ENCODE results near the gene NOL4L.

Gene NOL4L

GRCh38 chr20:32628960-32629530, 43.9 kb upstream of the NOL4L start:
- Histone ChIP-seq H2BK15ac (replicated peaks; ENCODE audit: low read depth) (no peak overlapping the region), H3K4me2 (ENCODE audit: low read length) (no peak overlapping the region), H3K4me1 (ENCODE audit: control insufficient read depth, low read depth, low read length) (peaks cover 19% of the 10 kb centered on the region), H2AK5ac (ENCODE audit: low read length) (no peak overlapping the region), H2BK5ac (ENCODE audit: low read length) (no peak overlapping the region), H3K4ac (ENCODE audit: low read depth, low read length) (no peak overlapping the region), H3K27ac (ENCODE audit: low read depth, low read length) (no peak overlapping the region), H2BK120ac (ENCODE audit: low read depth, low read length) (no peak overlapping the region), H3K56ac (ENCODE audit: low read length) (no peak overlapping the region), H3K27me3 (ENCODE audit: insufficient read depth, low read length, poor library complexity) (no peaks in the 10 kb centered on the region), H4K5ac (ENCODE audit: low read length) (no peak overlapping the region), H3K79me2 (ENCODE audit: control insufficient read depth, insufficient read depth, low read length) (no peaks in the 10 kb centered on the region), H3K79me1 (ENCODE audit: low read length) (no peaks in the 10 kb centered on the region), H3K9ac (ENCODE audit: low read length) (no peak overlapping the region), H3K18ac (ENCODE audit: low read length) (no peak overlapping the region), H3K23ac (ENCODE audit: low read length) (no peak overlapping the region), H3K36me3 (ENCODE audit: control insufficient read depth, insufficient read depth, low read length) (no peaks in the 10 kb centered on the region), H4K8ac (ENCODE audit: low read depth, low read length) (no peak overlapping the region), H3K4me3 (ENCODE audit: low read length) (no peak overlapping the region)
- DNase-seq, result no peak
- WGBS (ENCODE audit: extremely low coverage, insufficient coverage, low lambda C conversion rate), result no CpG with 5 or more reads among the region's 7 CpGs

- Histone ChIP-seq H3K9ac (ENCODE audit: low read length) (peak overlapping the region; percentile 26), H4K5ac (ENCODE audit: low read length) (no peak overlapping the region), H3K23ac (ENCODE audit: low read length) (no peak overlapping the region), H3K79me2 (ENCODE audit: control insufficient read depth, insufficient read depth, low read length) (no peaks in the 10 kb centered on the region), H3K27ac (ENCODE audit: low read depth, low read length) (no peak overlapping the region), H4K8ac (ENCODE audit: low read depth, low read length) (no peak overlapping the region), H2BK5ac (ENCODE audit: low read length) (no peak overlapping the region), H3K27me3 (ENCODE audit: insufficient read depth, low read length, poor library complexity) (no peaks in the 10 kb centered on the region), H2BK120ac (ENCODE audit: low read depth, low read length) (peak overlapping the region; percentile 10), H3K4me3 (ENCODE audit: low read length) (no peak overlapping the region), H3K4me2 (ENCODE audit: low read length) (no peak overlapping the region), H2BK15ac (replicated peaks; ENCODE audit: low read depth) (no peak overlapping the region), H3K36me3 (ENCODE audit: control insufficient read depth, insufficient read depth, low read length) (no peaks in the 10 kb centered on the region), H3K79me1 (ENCODE audit: low read length) (no peaks in the 10 kb centered on the region), H3K56ac (ENCODE audit: low read length) (peak overlapping the region; percentile 25), H2AK5ac (ENCODE audit: low read length) (no peak overlapping the region), H3K4me1 (ENCODE audit: control insufficient read depth, low read depth, low read length) (peaks cover 4% of the 10 kb centered on the region), H3K4ac (ENCODE audit: low read depth, low read length) (peak overlapping the region; percentile 73), H3K18ac (ENCODE audit: low read length) (peak overlapping the region; percentile 61)
- no peak for DNase-seq
- no CpG with 5 or more reads among the region's 26 CpGs for WGBS (ENCODE audit: extremely low coverage, insufficient coverage, low lambda C conversion rate)
Observed at GRCh38 chr20:32626859-32627636, 41.9 kb upstream of the NOL4L start.

- H3K27ac ChIP-seq (ENCODE audit: low read depth, low read length), result no peak overlapping the region
- H3K18ac ChIP-seq (ENCODE audit: low read length), result no peak overlapping the region
- no peaks in the 10 kb centered on the region for H3K79me2 ChIP-seq (ENCODE audit: control insufficient read depth, insufficient read depth, low read length)
- no peak overlapping the region for H3K4me2 ChIP-seq (ENCODE audit: low read length)
- no peak overlapping the region for H3K23ac ChIP-seq (ENCODE audit: low read length)
- H3K27me3 ChIP-seq (ENCODE audit: insufficient read depth, low read length, poor library complexity), result no peaks in the 10 kb centered on the region
- H2AK5ac ChIP-seq (ENCODE audit: low read length), result no peak overlapping the region
- no peak overlapping the region for H3K4me3 ChIP-seq (ENCODE audit: low read length)
- no peak overlapping the region for H3K9ac ChIP-seq (ENCODE audit: low read length)
- DNase-seq, result no peak
- H3K4me1 ChIP-seq (ENCODE audit: control insufficient read depth, low read depth, low read length), result peaks cover 2% of the 10 kb centered on the region
- H3K4ac ChIP-seq (ENCODE audit: low read depth, low read length), result no peak overlapping the region
- H3K56ac ChIP-seq (ENCODE audit: low read length), result no peak overlapping the region
- no peaks in the 10 kb centered on the region for H3K36me3 ChIP-seq (ENCODE audit: control insufficient read depth, insufficient read depth, low read length)
- H3K79me1 ChIP-seq (ENCODE audit: low read length), result no peaks in the 10 kb centered on the region
- H2BK5ac ChIP-seq (ENCODE audit: low read length), result no peak overlapping the region
- H2BK15ac ChIP-seq (replicated peaks; ENCODE audit: low read depth), result no peak overlapping the region
- no peak overlapping the region for H2BK120ac ChIP-seq (ENCODE audit: low read depth, low read length)
- no peak overlapping the region for H4K8ac ChIP-seq (ENCODE audit: low read depth, low read length)
- H4K5ac ChIP-seq (ENCODE audit: low read length), result no peak overlapping the region
- no CpG with 5 or more reads among the region's 3 CpGs for WGBS (ENCODE audit: extremely low coverage, insufficient coverage, low lambda C conversion rate)
Observed at GRCh38 chr20:32626407-32626806, 41.3 kb upstream of the NOL4L start.

GRCh38 chr20:32625996-32626395, 40.9 kb upstream of the NOL4L start:
- Histone ChIP-seq H2BK5ac (ENCODE audit: low read length) (no peak overlapping the region), H3K9ac (ENCODE audit: low read length) (no peak overlapping the region), H3K4me1 (ENCODE audit: control insufficient read depth, low read depth, low read length) (peaks cover 2% of the 10 kb centered on the region), H3K56ac (ENCODE audit: low read length) (no peak overlapping the region), H3K79me2 (ENCODE audit: control insufficient read depth, insufficient read depth, low read length) (no peaks in the 10 kb centered on the region), H3K4ac (ENCODE audit: low read depth, low read length) (no peak overlapping the region), H3K27me3 (ENCODE audit: insufficient read depth, low read length, poor library complexity) (no peaks in the 10 kb centered on the region), H2BK15ac (replicated peaks; ENCODE audit: low read depth) (no peak overlapping the region), H3K4me3 (ENCODE audit: low read length) (no peak overlapping the region), H4K5ac (ENCODE audit: low read length) (no peak overlapping the region), H4K8ac (ENCODE audit: low read depth, low read length) (no peak overlapping the region), H3K18ac (ENCODE audit: low read length) (no peak overlapping the region), H2BK120ac (ENCODE audit: low read depth, low read length) (no peak overlapping the region), H3K4me2 (ENCODE audit: low read length) (no peak overlapping the region), H3K36me3 (ENCODE audit: control insufficient read depth, insufficient read depth, low read length) (no peaks in the 10 kb centered on the region), H3K23ac (ENCODE audit: low read length) (no peak overlapping the region), H2AK5ac (ENCODE audit: low read length) (no peak overlapping the region), H3K79me1 (ENCODE audit: low read length) (no peaks in the 10 kb centered on the region), H3K27ac (ENCODE audit: low read depth, low read length) (no peak overlapping the region)
- no CpG with 5 or more reads among the region's 18 CpGs for WGBS (ENCODE audit: extremely low coverage, insufficient coverage, low lambda C conversion rate)
- DNase-seq, result no peak

GRCh38 chr20:32624687-32625345, 39.7 kb upstream of the NOL4L start:
- H3K56ac ChIP-seq (ENCODE audit: low read length), result no peak overlapping the region
- no peak overlapping the region for H2BK15ac ChIP-seq (replicated peaks; ENCODE audit: low read depth)
- no peak overlapping the region for H3K27ac ChIP-seq (ENCODE audit: low read depth, low read length)
- no peak overlapping the region for H3K9ac ChIP-seq (ENCODE audit: low read length)
- no CpG with 5 or more reads among the region's 5 CpGs for WGBS (ENCODE audit: extremely low coverage, insufficient coverage, low lambda C conversion rate)
- no peak overlapping the region for H3K23ac ChIP-seq (ENCODE audit: low read length)
- H3K4me3 ChIP-seq (ENCODE audit: low read length), result no peak overlapping the region
- no peaks in the 10 kb centered on the region for H3K36me3 ChIP-seq (ENCODE audit: control insufficient read depth, insufficient read depth, low read length)
- no peak overlapping the region for H2BK5ac ChIP-seq (ENCODE audit: low read length)
- no peaks in the 10 kb centered on the region for H3K27me3 ChIP-seq (ENCODE audit: insufficient read depth, low read length, poor library complexity)
- H3K18ac ChIP-seq (ENCODE audit: low read length), result no peak overlapping the region
- H3K79me2 ChIP-seq (ENCODE audit: control insufficient read depth, insufficient read depth, low read length), result no peaks in the 10 kb centered on the region
- no peaks in the 10 kb centered on the region for H3K79me1 ChIP-seq (ENCODE audit: low read length)
- no peak overlapping the region for H4K8ac ChIP-seq (ENCODE audit: low read depth, low read length)
- H4K5ac ChIP-seq (ENCODE audit: low read length), result no peak overlapping the region
- H2AK5ac ChIP-seq (ENCODE audit: low read length), result no peak overlapping the region
- H3K4me1 ChIP-seq (ENCODE audit: control insufficient read depth, low read depth, low read length), result peaks cover 2% of the 10 kb centered on the region
- no peak overlapping the region for H2BK120ac ChIP-seq (ENCODE audit: low read depth, low read length)
- no peak overlapping the region for H3K4ac ChIP-seq (ENCODE audit: low read depth, low read length)
- no peak overlapping the region for H3K4me2 ChIP-seq (ENCODE audit: low read length)
- DNase-seq, result no peak

Data from mesendoderm (in vitro differentiated cells).